Right renal pelvis (tissue), 4 donors: ENCODE results near the gene PCDHA13. TPM values are rescaled to one million over a fixed set of nuclear protein-coding genes. Genes with fewer than 3 reads are reported as not detected.
"Not testable (repeated sequence)": the region's sequence is repeated elsewhere in the genome, so short reads cannot be mapped to it uniquely, and the experiment has no call there.

Experiments used
- DNase-seq, 4 donors: peaks; one replicate each; pipeline ENCODE4 v3.0.0-alpha.2; 2013; ENCODE audit warnings: low read depth in 4 of 4, low spot score in 3 of 4, missing footprints in 1 of 4
- polyA plus RNA-seq, 4 donors: library from polyadenylated mRNA; unstranded; fragments of 120-200 nt; gene quantifications; one replicate each; pipeline ENCODE4 v1.2.1, GENCODE V29; 2013; ENCODE audit not compliant: insufficient read length in 4 of 4

The PCDHA13 gene, protein sequence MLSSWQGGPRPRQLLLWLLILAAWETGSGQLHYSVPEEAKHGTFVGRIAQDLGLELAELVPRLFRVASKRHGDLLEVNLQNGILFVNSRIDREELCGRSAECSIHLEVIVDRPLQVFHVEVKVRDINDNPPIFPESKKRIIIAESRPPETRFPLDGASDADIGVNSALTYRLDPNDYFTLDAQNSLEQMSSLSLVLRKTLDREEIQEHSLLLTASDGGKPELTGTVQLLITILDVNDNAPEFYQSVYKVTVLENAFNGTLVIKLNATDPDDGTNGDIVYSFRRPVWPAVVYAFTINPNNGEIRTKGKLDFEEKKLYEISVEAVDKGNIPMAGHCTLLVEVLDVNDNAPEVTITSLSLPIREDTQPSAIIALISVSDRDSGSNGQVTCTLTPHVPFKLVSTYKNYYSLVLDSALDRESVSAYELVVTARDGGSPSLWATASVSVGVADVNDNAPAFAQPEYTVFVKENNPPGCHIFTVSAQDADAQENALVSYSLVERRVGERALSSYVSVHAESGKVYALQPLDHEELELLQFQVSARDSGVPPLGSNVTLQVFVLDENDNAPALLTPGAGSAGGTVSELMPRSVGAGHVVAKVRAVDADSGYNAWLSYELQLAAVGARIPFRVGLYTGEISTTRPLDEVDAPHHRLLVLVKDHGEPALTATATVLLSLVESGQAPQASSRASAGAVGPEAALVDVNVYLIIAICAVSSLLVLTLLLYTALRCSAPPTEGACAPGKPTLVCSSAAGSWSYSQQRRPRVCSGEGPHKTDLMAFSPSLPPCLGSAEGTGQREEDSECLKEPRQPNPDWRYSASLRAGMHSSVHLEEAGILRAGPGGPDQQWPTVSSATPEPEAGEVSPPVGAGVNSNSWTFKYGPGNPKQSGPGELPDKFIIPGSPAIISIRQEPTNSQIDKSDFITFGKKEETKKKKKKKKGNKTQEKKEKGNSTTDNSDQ
- polyA plus RNA-seq = under 1 TPM in 3 of 4 donors, not detected in 1; 0.01 to 0.14 (median 0.04) TPM

DNA sequence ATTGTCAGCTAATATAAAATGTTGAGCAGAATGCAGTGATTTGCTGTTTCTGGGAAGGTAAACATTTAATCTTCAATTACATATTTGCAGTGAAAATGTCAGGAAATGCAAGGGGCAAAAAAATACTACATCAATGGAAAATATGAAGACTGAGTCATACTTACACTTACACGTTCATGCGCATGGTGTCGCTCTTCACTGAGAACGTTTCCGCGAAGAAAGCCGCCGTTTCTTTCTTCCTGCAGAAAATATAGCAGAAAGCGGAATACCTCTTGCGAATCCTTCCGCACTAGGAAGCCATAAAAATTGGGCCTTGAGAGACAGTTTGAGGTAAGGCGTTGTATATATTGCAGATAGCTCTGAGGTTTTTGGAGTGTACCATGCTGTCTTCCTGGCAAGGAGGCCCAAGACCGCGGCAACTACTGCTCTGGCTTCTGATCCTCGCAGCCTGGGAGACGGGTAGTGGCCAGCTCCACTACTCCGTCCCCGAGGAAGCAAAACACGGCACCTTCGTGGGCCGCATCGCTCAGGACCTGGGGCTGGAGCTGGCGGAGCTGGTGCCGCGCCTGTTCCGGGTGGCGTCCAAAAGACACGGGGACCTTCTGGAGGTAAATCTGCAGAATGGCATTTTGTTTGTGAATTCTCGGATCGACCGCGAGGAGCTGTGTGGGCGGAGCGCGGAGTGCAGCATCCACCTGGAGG is at the start of gene PCDHA13:
Gene PCDHA13 (plus strand): TSS at position 236 of the 702 bp plus-strand sequence. CDS start 145 bp downstream, at position 381.
- DNase-seq = no peak

DNA sequence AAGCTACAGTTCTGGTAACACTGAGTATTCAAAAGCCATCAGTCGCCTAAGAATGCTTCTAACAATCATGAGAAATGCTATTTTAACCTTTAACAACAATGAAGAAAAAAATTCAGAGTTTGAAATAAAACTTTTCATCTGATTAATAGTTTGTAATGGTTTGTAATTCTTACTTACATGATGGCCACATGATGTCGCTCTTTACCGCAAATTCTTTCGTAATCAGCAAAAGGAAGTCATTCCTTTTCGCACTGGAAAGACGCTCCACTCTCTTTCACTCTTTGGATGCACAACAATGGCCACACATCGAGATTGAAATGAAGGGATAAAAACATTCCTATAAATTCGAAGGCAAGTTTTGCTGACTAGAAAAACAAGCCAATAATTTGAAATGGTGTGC is 47.9 kb upstream of the PCDHA13 start, which contains the start of gene PCDHA7:
Gene PCDHA7 (plus strand): TSS at position 277 of the 400 bp plus-strand sequence. CDS start 115 bp downstream, at position 392.
- no peak for DNase-seq

DNA sequence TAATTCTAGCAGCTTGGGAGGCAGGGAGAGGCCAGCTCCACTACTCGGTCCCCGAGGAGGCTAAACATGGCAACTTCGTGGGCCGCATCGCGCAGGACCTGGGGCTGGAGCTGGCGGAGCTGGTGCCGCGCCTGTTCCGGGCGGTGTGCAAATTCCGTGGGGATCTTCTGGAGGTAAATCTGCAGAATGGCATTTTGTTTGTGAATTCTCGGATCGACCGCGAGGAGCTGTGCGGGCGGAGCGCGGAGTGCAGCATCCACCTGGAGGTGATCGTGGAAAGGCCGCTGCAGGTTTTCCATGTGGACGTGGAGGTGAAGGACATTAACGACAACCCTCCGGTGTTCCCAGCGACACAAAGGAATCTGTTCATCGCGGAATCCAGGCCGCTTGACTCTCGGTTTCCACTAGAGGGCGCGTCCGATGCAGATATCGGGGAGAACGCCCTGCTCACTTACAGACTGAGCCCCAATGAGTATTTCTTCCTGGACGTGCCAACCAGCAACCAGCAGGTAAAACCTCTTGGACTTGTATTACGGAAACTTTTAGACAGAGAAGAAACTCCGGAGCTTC is 47.4 kb upstream of the PCDHA13 start:
- DNase-seq = not testable (repeated sequence)

DNA sequence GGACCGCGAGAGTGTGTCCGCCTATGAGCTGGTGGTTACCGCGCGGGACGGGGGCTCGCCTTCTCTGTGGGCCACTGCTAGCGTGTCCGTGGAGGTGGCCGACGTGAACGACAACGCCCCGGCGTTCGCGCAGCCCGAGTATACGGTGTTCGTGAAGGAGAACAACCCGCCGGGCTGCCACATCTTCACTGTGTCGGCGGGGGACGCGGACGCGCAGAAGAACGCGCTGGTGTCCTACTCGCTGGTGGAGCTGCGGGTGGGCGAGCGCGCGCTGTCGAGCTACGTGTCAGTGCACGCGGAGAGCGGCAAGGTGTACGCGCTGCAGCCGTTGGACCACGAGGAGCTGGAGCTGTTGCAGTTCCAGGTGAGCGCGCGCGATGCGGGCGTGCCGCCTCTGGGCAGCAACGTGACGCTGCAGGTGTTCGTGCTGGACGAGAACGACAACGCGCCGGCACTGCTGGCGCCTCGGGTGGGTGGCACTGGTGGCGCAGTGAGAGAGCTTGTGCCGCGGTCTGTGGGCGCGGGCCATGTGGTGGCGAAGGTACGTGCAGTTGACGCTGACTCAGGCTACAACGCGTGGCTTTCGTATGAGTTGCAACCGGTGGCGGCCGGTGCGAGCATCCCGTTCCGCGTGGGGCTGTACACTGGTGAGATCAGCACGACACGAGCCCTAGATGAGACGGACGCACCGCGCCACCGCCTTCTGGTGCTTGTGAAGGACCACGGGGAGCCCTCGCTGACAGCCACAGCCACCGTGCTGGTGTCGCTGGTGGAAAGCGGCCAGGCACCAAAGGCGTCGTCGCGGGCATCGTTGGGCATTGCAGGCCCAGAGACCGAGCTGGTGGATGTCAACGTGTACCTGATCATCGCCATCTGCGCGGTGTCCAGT is 46.1 kb upstream of the PCDHA13 start:
- no peak for DNase-seq

DNA sequence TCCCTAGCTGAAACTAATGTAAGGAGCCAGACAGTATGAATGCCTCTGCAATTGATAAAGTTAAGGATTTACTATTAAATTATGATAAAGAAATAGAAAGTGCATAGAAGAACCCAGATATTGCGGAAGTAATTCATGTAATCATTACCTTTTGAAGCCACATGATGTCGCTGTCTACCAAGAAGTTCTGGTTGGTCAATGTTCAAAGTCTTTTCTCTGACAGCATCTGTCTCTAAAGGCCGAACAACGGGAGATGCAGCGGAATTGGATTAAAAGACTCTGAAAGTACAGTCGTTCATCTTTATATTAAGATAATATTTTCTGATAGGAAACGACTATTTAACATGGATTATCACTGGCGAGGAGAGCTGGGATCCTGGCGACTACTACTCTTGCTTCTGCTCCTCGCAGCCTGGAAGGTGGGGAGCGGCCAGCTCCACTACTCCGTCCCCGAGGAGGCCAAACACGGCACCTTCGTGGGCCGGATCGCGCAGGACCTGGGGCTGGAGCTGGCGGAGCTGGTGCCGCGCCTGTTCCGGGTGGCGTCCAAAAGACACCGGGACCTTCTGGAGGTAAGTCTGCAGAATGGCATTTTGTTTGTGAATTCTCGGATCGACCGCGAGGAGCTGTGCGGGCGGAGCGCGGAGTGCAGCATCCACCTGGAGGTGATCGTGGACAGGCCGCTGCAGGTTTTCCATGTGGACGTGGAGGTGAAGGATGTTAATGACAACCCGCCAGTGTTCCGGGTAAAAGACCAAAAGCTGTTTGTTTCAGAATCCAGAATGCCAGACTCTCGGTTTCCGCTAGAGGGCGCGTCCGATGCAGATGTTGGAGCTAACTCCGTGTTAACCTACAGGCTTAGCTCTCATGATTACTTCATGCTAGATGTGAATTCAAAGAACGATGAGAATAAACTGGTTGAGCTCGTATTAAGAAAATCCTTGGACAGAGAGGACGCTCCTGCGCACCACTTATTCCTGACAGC is 40.7 kb upstream of the PCDHA13 start, which contains the start of gene PCDHA8:
Gene PCDHA8 (plus strand): TSS at position 210 of the 985 bp plus-strand sequence. CDS start 135 bp downstream, at position 345.
- DNase-seq = peak in 1 of 4 donors; percentile 3

DNA sequence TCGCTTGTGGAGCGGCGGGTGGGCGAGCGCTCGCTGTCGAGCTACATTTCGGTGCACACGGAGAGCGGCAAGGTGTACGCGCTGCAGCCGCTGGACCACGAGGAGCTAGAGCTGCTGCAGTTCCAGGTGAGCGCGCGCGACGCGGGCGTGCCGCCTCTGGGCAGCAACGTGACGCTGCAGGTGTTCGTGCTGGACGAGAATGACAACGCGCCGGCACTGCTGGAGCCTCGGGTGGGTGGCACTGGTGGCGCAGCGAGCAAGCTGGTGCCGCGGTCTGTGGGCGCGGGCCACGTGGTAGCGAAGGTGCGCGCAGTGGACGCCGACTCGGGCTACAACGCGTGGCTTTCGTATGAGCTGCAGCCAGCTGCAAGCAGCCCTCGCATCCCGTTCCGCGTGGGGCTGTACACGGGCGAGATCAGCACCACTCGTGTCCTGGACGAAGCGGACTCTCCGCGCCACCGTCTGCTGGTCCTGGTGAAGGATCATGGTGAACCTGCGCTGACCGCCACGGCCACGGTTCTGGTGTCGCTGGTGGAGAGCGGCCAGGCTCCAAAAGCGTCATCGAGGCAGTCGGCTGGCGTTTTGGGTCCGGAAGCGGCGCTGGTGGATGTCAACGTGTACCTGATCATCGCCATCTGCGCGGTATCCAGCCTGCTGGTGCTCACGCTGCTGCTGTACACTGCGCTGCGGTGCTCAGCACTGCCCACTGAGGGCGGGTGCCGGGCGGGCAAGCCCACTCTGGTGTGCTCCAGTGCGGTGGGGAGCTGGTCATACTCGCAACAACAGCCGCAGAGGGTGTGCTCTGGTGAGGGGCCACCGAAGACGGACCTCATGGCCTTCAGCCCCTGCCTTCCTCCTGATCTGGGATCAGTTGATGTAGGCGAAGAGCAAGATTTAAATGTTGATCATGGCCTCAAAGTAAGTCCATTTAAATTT is 38.9 kb upstream of the PCDHA13 start:
- no peak for DNase-seq

DNA sequence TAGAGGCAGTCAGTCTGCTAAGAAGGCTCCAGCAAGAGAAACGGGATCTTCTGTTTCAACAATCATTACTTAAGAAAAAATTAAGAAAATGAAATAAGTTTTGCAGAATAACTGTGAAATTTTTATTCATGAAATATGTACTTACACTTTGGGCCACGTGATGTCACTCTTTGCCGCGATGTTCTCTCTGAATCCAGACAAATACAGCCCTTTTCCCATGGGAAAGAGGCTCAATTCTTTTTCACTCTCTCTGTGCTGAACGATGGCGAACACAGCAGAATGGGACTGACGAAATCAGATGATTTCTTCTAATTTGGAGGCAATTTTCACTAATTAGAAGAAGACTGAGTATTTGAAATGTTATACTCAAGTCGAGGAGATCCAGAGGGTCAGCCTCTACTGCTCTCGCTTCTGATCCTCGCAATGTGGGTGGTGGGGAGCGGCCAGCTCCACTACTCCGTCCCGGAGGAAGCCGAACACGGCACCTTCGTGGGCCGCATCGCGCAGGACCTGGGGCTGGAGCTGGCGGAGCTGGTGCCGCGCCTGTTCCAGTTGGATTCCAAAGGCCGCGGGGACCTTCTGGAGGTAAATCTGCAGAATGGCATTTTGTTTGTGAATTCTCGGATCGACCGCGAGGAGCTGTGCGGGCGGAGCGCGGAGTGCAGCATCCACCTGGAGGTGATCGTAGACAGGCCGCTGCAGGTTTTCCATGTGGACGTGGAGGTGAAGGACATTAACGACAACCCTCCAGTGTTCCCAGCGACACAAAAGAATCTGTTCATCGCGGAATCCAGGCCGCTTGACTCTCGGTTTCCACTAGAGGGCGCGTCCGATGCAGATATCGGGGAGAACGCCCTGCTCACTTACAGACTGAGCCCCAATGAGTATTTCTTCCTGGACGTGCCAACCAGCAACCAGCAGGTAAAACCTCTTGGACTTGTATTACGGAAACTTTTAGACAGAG is 33.5 kb upstream of the PCDHA13 start, which contains the start of gene PCDHA9:
Gene PCDHA9 (plus strand): TSS at position 244 of the 964 bp plus-strand sequence. CDS start 114 bp downstream, at position 358.
- DNase-seq = not testable (repeated sequence)

DNA sequence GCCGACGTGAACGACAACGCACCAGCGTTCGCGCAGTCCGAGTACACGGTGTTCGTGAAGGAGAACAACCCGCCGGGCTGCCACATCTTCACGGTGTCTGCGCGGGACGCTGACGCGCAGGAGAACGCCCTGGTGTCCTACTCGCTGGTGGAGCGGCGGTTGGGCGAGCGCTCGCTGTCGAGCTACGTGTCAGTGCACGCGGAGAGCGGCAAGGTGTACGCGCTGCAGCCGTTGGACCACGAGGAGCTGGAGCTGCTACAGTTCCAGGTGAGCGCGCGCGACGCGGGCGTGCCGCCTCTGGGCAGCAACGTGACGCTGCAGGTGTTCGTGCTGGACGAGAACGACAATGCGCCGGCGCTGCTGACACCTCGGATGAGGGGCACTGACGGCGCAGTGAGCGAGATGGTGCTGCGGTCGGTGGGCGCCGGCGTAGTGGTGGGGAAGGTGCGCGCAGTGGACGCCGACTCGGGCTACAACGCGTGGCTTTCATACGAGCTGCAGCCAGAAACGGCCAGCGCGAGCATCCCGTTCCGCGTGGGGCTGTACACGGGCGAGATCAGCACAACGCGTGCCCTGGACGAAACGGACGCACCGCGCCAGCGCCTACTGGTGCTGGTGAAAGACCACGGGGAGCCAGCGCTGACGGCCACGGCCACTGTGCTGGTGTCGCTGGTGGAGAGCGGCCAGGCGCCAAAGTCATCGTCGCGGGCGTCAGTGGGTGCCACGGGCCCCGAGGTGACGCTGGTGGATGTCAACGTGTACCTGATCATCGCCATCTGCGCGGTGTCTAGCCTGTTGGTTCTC is 31.9 kb upstream of the PCDHA13 start:
- not testable (repeated sequence) for DNase-seq

DNA sequence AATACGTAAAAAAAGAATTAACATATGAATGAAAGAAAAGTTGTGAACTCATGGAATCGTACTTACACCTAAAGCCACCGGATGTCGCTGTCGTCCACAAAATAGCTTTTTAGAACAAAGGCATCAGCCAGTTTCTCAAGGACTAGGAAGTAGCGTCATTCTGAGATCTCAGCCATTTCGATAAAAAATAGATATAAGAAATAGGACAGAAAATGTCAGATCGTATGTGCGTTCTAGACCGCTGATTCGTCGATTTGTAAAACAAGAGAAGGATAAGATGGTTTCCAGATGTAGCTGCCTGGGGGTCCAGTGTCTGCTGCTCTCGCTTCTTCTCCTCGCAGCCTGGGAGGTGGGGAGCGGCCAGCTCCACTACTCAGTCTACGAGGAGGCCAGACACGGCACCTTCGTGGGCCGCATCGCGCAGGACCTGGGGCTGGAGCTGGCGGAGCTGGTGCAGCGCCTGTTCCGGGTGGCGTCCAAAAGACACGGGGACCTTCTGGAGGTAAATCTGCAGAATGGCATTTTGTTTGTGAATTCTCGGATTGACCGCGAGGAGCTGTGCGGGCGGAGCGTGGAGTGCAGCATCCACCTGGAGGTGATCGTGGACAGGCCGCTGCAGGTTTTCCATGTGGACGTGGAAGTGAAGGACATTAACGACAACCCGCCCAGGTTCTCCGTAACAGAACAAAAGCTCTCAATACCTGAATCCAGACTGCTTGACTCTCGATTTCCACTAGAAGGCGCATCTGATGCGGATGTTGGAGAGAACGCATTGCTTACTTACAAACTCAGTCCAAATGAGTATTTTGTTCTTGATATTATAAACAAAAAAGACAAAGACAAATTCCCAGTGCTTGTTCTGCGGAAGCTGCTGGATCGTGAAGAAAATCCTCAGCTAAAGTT is 25.9 kb upstream of the PCDHA13 start, which contains the start of gene PCDHA10:
Gene PCDHA10 (plus strand): TSS at position 126 of the 903 bp plus-strand sequence. CDS start 152 bp downstream, at position 278.
- peak in 1 of 4 donors; percentile 2 for DNase-seq

DNA sequence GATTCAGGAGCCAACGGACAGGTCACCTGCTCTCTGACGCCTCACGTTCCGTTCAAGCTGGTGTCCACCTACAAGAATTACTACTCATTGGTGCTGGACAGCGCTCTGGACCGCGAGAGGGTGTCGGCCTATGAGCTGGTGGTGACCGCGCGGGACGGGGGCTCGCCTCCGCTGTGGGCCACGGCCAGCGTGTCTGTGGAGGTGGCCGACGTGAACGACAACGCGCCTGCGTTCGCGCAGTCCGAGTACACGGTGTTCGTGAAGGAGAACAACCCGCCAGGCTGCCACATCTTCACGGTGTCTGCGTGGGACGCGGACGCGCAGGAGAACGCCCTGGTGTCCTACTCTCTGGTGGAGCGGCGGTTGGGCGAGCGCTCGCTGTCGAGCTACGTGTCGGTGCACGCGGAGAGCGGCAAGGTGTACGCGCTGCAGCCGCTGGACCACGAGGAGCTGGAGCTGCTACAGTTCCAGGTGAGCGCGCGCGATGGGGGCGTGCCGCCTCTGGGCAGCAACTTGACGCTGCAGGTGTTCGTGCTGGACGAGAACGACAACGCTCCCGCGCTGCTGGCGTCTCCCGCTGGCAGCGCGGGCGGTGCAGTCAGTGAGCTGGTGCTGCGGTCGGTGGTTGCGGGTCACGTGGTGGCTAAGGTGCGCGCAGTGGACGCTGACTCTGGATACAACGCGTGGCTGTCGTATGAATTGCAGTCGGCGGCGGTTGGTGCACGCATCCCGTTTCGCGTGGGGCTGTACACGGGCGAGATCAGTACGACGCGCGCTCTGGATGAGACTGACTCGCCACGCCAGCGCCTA is 24.5 kb upstream of the PCDHA13 start:
- no peak for DNase-seq

DNA sequence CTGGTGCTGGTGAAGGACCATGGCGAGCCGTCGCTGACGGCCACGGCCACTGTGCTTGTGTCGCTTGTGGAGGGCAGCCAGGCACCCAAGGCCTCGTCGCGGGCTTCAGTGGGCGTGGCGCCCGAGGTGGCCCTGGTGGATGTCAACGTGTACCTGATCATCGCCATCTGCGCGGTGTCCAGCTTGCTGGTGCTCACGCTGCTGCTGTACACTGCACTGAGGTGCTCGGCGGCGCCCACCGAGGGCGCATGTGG is 24.0 kb upstream of the PCDHA13 start:
- no peak for DNase-seq

DNA sequence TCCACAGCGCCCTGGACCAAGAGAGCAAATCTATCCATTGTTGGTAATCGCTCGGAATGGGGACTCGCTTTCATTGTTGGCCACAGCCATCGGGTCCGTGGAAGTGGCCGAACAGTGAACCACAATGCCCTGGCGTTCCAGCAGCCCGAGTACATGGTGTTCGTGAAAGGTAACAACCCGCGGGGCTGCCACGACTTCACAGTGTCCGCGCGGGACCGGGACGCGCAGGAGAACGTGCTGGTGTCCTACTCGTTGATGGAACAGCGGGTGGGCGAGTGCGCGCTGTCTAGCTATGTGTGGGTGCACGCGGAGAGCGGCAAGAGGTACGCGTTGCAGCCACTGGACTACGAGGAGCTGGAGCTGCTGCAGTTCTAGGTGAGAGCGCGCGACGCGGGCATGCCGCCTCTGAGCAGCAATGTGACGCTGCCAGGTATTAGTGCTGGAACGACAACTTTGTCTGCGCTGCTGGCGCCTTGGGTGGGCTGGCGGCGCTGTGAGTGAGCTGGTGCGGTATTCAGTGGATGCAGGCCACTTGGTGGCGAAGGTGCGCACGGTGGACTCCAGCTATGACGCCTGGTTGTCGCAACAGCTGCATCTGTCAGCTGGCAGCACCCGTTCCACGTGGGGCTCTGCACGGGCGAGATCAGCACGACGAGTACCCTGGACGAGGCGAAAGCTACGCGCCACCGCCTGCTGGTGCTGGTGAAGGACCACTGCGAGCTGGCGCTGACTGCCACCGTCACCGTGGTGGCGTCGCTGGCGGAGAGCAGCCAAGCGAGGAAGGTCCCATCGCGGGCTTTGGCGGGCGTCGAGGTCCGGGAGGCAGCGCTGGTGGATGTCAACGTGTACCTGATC is 19.3 kb upstream of the PCDHA13 start:
- DNase-seq = no peak
